ENCODE data around the gene NDUFV1. TPM values are rescaled to one million over a fixed set of nuclear protein-coding genes. Genes with fewer than 3 reads are reported as not detected.
"Not testable (repeated sequence)": the region's sequence is repeated elsewhere in the genome, so short reads cannot be mapped to it uniquely, and the experiment has no call there.

Gene NDUFV1
- polyA plus RNA-seq, 3 donors = 165 to 248 (median 201) TPM

- DNase-seq (ENCODE audit: extremely low read depth in 1 of 11, low read depth in 9 of 11, low spot score in 4 of 11) = no peak
Observed at GRCh38 chr11:67616431-67617242, 9.9 kb downstream of the NDUFV1 start.

GRCh38 chr11:67617243-67617953 is 10.7 kb downstream of the NDUFV1 start:
- DNase-seq (ENCODE audit: extremely low read depth in 1 of 11, low read depth in 9 of 11, low spot score in 4 of 11) = no peak

- not testable (repeated sequence) for DNase-seq (ENCODE audit: extremely low read depth in 1 of 11, low read depth in 9 of 11, low spot score in 4 of 11)
Observed at GRCh38 chr11:67618901-67619659, 12.3 kb downstream of the NDUFV1 start.

- not testable (repeated sequence) for DNase-seq (ENCODE audit: extremely low read depth in 1 of 11, low read depth in 9 of 11, low spot score in 4 of 11)
Observed at GRCh38 chr11:67619683-67620618, 13.2 kb downstream of the NDUFV1 start.

- not testable (repeated sequence) for DNase-seq (ENCODE audit: extremely low read depth in 1 of 11, low read depth in 9 of 11, low spot score in 4 of 11)
Observed at GRCh38 chr11:67620621-67621020, 13.9 kb downstream of the NDUFV1 start.

GRCh38 chr11:67621928-67622327 is 15.2 kb downstream of the NDUFV1 start:
- not testable (repeated sequence) for DNase-seq (ENCODE audit: extremely low read depth in 1 of 11, low read depth in 9 of 11, low spot score in 4 of 11)

- not testable (repeated sequence) for DNase-seq (ENCODE audit: extremely low read depth in 1 of 11, low read depth in 9 of 11, low spot score in 4 of 11)
Observed at GRCh38 chr11:67622905-67623304, 16.2 kb downstream of the NDUFV1 start.

GRCh38 chr11:67623795-67624194 is 17.1 kb downstream of the NDUFV1 start:
- DNase-seq (ENCODE audit: extremely low read depth in 1 of 11, low read depth in 9 of 11, low spot score in 4 of 11) = not testable (repeated sequence)

- DNase-seq (ENCODE audit: extremely low read depth in 1 of 11, low read depth in 9 of 11, low spot score in 4 of 11) = not testable (repeated sequence)
Observed at GRCh38 chr11:67626131-67626833, 19.5 kb downstream of the NDUFV1 start.

GRCh38 chr11:67626970-67627369 is 20.2 kb downstream of the NDUFV1 start:
- no peak for DNase-seq (ENCODE audit: extremely low read depth in 1 of 11, low read depth in 9 of 11, low spot score in 4 of 11)

GRCh38 chr11:67627441-67627811 is 20.7 kb downstream of the NDUFV1 start:
- DNase-seq (ENCODE audit: extremely low read depth in 1 of 11, low read depth in 9 of 11, low spot score in 4 of 11) = no peak

- DNase-seq (ENCODE audit: extremely low read depth in 1 of 11, low read depth in 9 of 11, low spot score in 4 of 11) = no peak
Observed at GRCh38 chr11:67627812-67628624, 21.3 kb downstream of the NDUFV1 start.

GRCh38 chr11:67628710-67629385 is 22.1 kb downstream of the NDUFV1 start:
- no peak for DNase-seq (ENCODE audit: extremely low read depth in 1 of 11, low read depth in 9 of 11, low spot score in 4 of 11)

GRCh38 chr11:67629386-67630227 is 22.9 kb downstream of the NDUFV1 start, which contains the start of gene NUDT8:
NUDT8 (minus strand) TSS chr11:67629937; CDS start chr11:67629911, 26 bp downstream.
- DNase-seq (ENCODE audit: extremely low read depth in 1 of 11, low read depth in 9 of 11, low spot score in 4 of 11) = peak in 5 of 11 donors; percentile 35 to 63 (median 61)

- DNase-seq (ENCODE audit: extremely low read depth in 1 of 11, low read depth in 9 of 11, low spot score in 4 of 11) = peak; percentile 83 to 97 (median 96)
Observed at GRCh38 chr11:67630228-67630942, 23.6 kb downstream of the NDUFV1 start.
